Naive thymus-derived CD4-positive, alpha-beta T cell (primary cell): ENCODE results near the gene PLA2G4A. TPM values are rescaled to one million over a fixed set of nuclear protein-coding genes. Genes with fewer than 3 reads are reported as not detected.

Experiments
- ATAC-seq: fragments of 150-1000 bp; cut with Tn5 transposase; 2 replicates; pipeline ENCODE4 v1.10.0; 2021; ENCODE audit warnings: mild to moderate bottlenecking, moderate library complexity
- CTCF ChIA-PET: fragments of 350-600 bp; sonication (Branson Sonifier 250); formaldehyde crosslinking; loops from one replicate; lab custom pipeline; 2021; ENCODE audit warnings: antibody characterized with exemption; lab: Charles Lee
- POLR2A ChIA-PET: fragments of 350-600 bp; sonication (Branson Sonifier 250); formaldehyde crosslinking; loops from one replicate; lab custom pipeline; 2021; ENCODE audit warnings: antibody characterized with exemption, inconsistent platforms; lab: Charles Lee
- DNase-seq, 9 donors: peaks; one replicate each; pipeline versions ENCODE4 v3.0.0 to v3.0.0-alpha.2; 2020 to 2022; ENCODE audit warnings: mixed read lengths in 1 of 9
- H3K27ac ChIP-seq: one replicate; pipeline ENCODE4 v1.7.0; 2013; ENCODE audit warnings: mild to moderate bottlenecking, low read depth, low read length, moderate library complexity
- H3K27me3 ChIP-seq, 2 donors: one replicate each; pipeline ENCODE4 v1.7.0; 2013; ENCODE audit warnings: low read length in 2 of 2, mild to moderate bottlenecking in 2 of 2, moderate library complexity in 2 of 2; ENCODE audit not compliant: control insufficient read depth in 2 of 2, insufficient read depth in 2 of 2
- H3K36me3 ChIP-seq, 3 experiments: 1 replicate in 2 of 3; 2 replicates in 1 of 3; pipeline ENCODE4 v1.7.0; 2013; ENCODE audit warnings: low read length in 3 of 3, mild to moderate bottlenecking in 3 of 3, moderate library complexity in 1 of 3; ENCODE audit not compliant: insufficient read depth in 3 of 3, control insufficient read depth in 2 of 3
- H3K4me1 ChIP-seq, 2 donors: one replicate each; pipeline ENCODE4 v1.7.0; 2013; ENCODE audit warnings: low read length in 2 of 2, mild to moderate bottlenecking in 2 of 2, moderate library complexity in 1 of 2; ENCODE audit not compliant: control insufficient read depth in 2 of 2, insufficient read depth in 2 of 2
- H3K4me3 ChIP-seq: 2 replicates; pipeline ENCODE4 v1.7.0; 2013; ENCODE audit warnings: mild to moderate bottlenecking, low read length
- H3K9me3 ChIP-seq, 3 experiments: 1 replicate in 2 of 3; 2 replicates in 1 of 3; pipeline ENCODE4 v1.7.0; 2013; ENCODE audit warnings: low read length in 3 of 3; ENCODE audit not compliant: control insufficient read depth in 2 of 3
- H3K27ac Mint-ChIP-seq, 9 donors: one replicate each; pipeline ENCODE4 v1.8.0; 2020 to 2022; ENCODE audit warnings: mixed read lengths in 9 of 9, mild to moderate bottlenecking in 8 of 9, moderate library complexity in 5 of 9, inconsistent platforms in 2 of 9
- H3K27me3 Mint-ChIP-seq, 5 donors: one replicate each; pipeline ENCODE4 v1.8.0; 2021 to 2022; ENCODE audit warnings: mixed read lengths in 5 of 5, mild to moderate bottlenecking in 1 of 5
- H3K36me3 Mint-ChIP-seq, 5 donors: one replicate each; pipeline ENCODE4 v1.8.0; 2020 to 2022; ENCODE audit warnings: mixed read lengths in 5 of 5, mild to moderate bottlenecking in 3 of 5, inconsistent platforms in 1 of 5
- H3K4me1 Mint-ChIP-seq, 7 donors: one replicate each; pipeline ENCODE4 v1.8.0; 2020 to 2022; ENCODE audit warnings: mixed read lengths in 7 of 7, mild to moderate bottlenecking in 3 of 7, inconsistent platforms in 1 of 7
- H3K4me3 Mint-ChIP-seq, 10 donors: one replicate each; pipeline ENCODE4 v1.8.0; 2020 to 2022; ENCODE audit warnings: mild to moderate bottlenecking in 10 of 10, mixed read lengths in 10 of 10, moderate library complexity in 6 of 10, inconsistent platforms in 2 of 10
- H3K9me3 Mint-ChIP-seq, 11 donors: one replicate each; pipeline ENCODE4 v1.8.0; 2020 to 2022; ENCODE audit warnings: mixed read lengths in 11 of 11, mild to moderate bottlenecking in 4 of 11, inconsistent platforms in 1 of 11, moderate library complexity in 1 of 11
- intact Hi-C, 2 donors: fragments of 100-400 bp; cut with micrococcal nuclease; formaldehyde crosslinking; loops; one replicate each; pipeline ENCODE4 v1.15.1; 2023
- polyA plus RNA-seq, 2 donors: library from polyadenylated mRNA; unstranded; fragments of 300-500 nt; fragmentation: Illumina TruSeq; gene quantifications; one replicate each; pipeline ENCODE4 v1.2.3, GENCODE V29; 2021
- total RNA-seq, 6 experiments: library from RNA in 5 of 6; stranded (reverse) in 5 of 6; gene quantifications; 1 replicate in 5 of 6; 2 replicates in 1 of 6; pipeline ENCODE4 v1.2.3 and lab custom pipeline; 2021 to 2026

The PLA2G4A gene
- total and polyA plus RNA-seq, 7 experiments from 2014 or later, result 0.13 to 2.8 (median 0.24) TPM; not detected in 4

GRCh38 chr1:186993996-186994395 is 165.2 kb downstream of the PLA2G4A start:
- H3K27me3 ChIP-seq, result no peaks in the 10 kb centered on the region
- no peaks in the 10 kb centered on the region for H3K4me1 Mint-ChIP-seq
- H3K27me3 Mint-ChIP-seq, result peaks cover 0 to 15% (median 6%) of the 10 kb centered on the region in 5 donors
- no peaks in the 10 kb centered on the region for H3K9me3 Mint-ChIP-seq
- intact Hi-C loops, result no loop called here
- no peaks in the 10 kb centered on the region for H3K36me3 ChIP-seq
- no peak overlapping the region for H3K4me3 ChIP-seq
- H3K36me3 Mint-ChIP-seq, result no peaks in the 10 kb centered on the region
- no peaks in the 10 kb centered on the region for H3K9me3 ChIP-seq
- ChIA-PET CTCF (interaction anchor here (1.4 kb wide), 1 partner anchor 12 kb away, joined by 4 read pairs; no protein-coding TSS in a partner anchor), POLR2A (no interaction called here)
- ATAC-seq (no peak), DNase-seq (no peak)
- H3K4me3 Mint-ChIP-seq, result no peak overlapping the region
- H3K4me1 ChIP-seq, result no peaks in the 10 kb centered on the region
- no peak overlapping the region for H3K27ac ChIP-seq
- no peak overlapping the region for H3K27ac Mint-ChIP-seq

- Histone ChIP-seq H3K36me3 (no peaks in the 10 kb centered on the region), H3K27ac (no peak overlapping the region), H3K4me3 (no peak overlapping the region), H3K27me3 (no peaks in the 10 kb centered on the region), H3K4me1 (no peaks in the 10 kb centered on the region), H3K9me3 (no peaks in the 10 kb centered on the region)
- no peak for DNase-seq
- H3K9me3 Mint-ChIP-seq, result no peaks in the 10 kb centered on the region
- no peak for ATAC-seq
- H3K27me3 Mint-ChIP-seq, result peaks cover 0 to 15% (median 8%) of the 10 kb centered on the region in 5 donors
- no peak overlapping the region for H3K4me3 Mint-ChIP-seq
- H3K27ac Mint-ChIP-seq, result no peak overlapping the region
- intact Hi-C loops, result no loop called here
- H3K4me1 Mint-ChIP-seq, result no peaks in the 10 kb centered on the region
- ChIA-PET CTCF (no interaction called here), POLR2A (no interaction called here)
- no peaks in the 10 kb centered on the region for H3K36me3 Mint-ChIP-seq
Measured at GRCh38 chr1:186994897-186995296, 166.1 kb downstream of the PLA2G4A start.

- Histone ChIP-seq H3K4me1 (no peaks in the 10 kb centered on the region), H3K9me3 (no peaks in the 10 kb centered on the region), H3K27me3 (no peaks in the 10 kb centered on the region), H3K27ac (no peak overlapping the region), H3K4me3 (no peak overlapping the region), H3K36me3 (no peaks in the 10 kb centered on the region)
- peaks cover 0 to 17% (median 12%) of the 10 kb centered on the region in 5 donors for H3K27me3 Mint-ChIP-seq
- POLR2A ChIA-PET, result no interaction called here
- no peaks in the 10 kb centered on the region for H3K9me3 Mint-ChIP-seq
- H3K36me3 Mint-ChIP-seq, result no peaks in the 10 kb centered on the region
- H3K27ac Mint-ChIP-seq, result no peak overlapping the region
- intact Hi-C loops, result no loop called here
- DNase-seq (no peak), ATAC-seq (no peak)
- H3K4me3 Mint-ChIP-seq, result no peak overlapping the region
- CTCF ChIA-PET, result no interaction called here
- no peaks in the 10 kb centered on the region for H3K4me1 Mint-ChIP-seq
Measured at GRCh38 chr1:186996816-186997215, 168.1 kb downstream of the PLA2G4A start.

- Histone ChIP-seq H3K4me1 (no peaks in the 10 kb centered on the region), H3K27ac (no peak overlapping the region), H3K36me3 (no peaks in the 10 kb centered on the region), H3K4me3 (no peak overlapping the region), H3K27me3 (no peaks in the 10 kb centered on the region), H3K9me3 (no peaks in the 10 kb centered on the region)
- Mint-ChIP-seq H3K9me3 (no peaks in the 10 kb centered on the region), H3K27ac (no peak overlapping the region), H3K36me3 (no peaks in the 10 kb centered on the region), H3K27me3 (peaks cover 0 to 24% (median 12%) of the 10 kb centered on the region in 5 donors), H3K4me1 (no peaks in the 10 kb centered on the region), H3K4me3 (no peak overlapping the region)
- ATAC-seq, result no peak
- POLR2A ChIA-PET, result no interaction called here
- DNase-seq, result no peak
- intact Hi-C loops, result no loop called here
- CTCF ChIA-PET, result no interaction called here
Measured at GRCh38 chr1:186997877-186998276, 169.1 kb downstream of the PLA2G4A start.

GRCh38 chr1:186999506-186999905 is 170.8 kb downstream of the PLA2G4A start:
- ATAC-seq (no peak), DNase-seq (no peak)
- ChIA-PET POLR2A (no interaction called here), CTCF (no interaction called here)
- Mint-ChIP-seq H3K4me3 (no peak overlapping the region), H3K27me3 (peaks cover 0 to 20% (median 12%) of the 10 kb centered on the region in 5 donors), H3K4me1 (no peaks in the 10 kb centered on the region), H3K27ac (peak overlapping the region in 1 of 9 donors; percentile 47), H3K9me3 (no peaks in the 10 kb centered on the region), H3K36me3 (no peaks in the 10 kb centered on the region)
- Histone ChIP-seq H3K27ac (no peak overlapping the region), H3K36me3 (no peaks in the 10 kb centered on the region), H3K27me3 (no peaks in the 10 kb centered on the region), H3K9me3 (no peaks in the 10 kb centered on the region), H3K4me3 (no peak overlapping the region), H3K4me1 (no peaks in the 10 kb centered on the region)
- intact Hi-C loops, result no loop called here

GRCh38 chr1:187001198-187001889 is 172.6 kb downstream of the PLA2G4A start:
- intact Hi-C loops, result no loop called here
- DNase-seq, result no peak

GRCh38 chr1:187003353-187003752 is 174.6 kb downstream of the PLA2G4A start:
- Histone ChIP-seq H3K4me1 (no peaks in the 10 kb centered on the region), H3K27ac (no peak overlapping the region), H3K36me3 (no peaks in the 10 kb centered on the region), H3K27me3 (no peaks in the 10 kb centered on the region), H3K4me3 (no peak overlapping the region), H3K9me3 (no peaks in the 10 kb centered on the region)
- ATAC-seq (no peak), DNase-seq (no peak)
- CTCF ChIA-PET, result no interaction called here
- POLR2A ChIA-PET, result no interaction called here
- peaks cover 0 to 20% (median 12%) of the 10 kb centered on the region in 5 donors for H3K27me3 Mint-ChIP-seq
- intact Hi-C loops, result no loop called here
- H3K27ac Mint-ChIP-seq, result no peak overlapping the region
- H3K9me3 Mint-ChIP-seq, result peaks cover 0 to 10% (median 5%) of the 10 kb centered on the region in 11 donors
- no peaks in the 10 kb centered on the region for H3K4me1 Mint-ChIP-seq
- no peaks in the 10 kb centered on the region for H3K36me3 Mint-ChIP-seq
- no peak overlapping the region for H3K4me3 Mint-ChIP-seq

More at GRCh38 chr1:187001198-187001889, 172.6 kb downstream of the PLA2G4A start:
- Mint-ChIP-seq H3K4me1 (no peaks in the 10 kb centered on the region), H3K27me3 (peaks cover 0 to 20% (median 12%) of the 10 kb centered on the region in 5 donors), H3K4me3 (no peak overlapping the region), H3K9me3 (peaks cover 0 to 5% (median 1%) of the 10 kb centered on the region in 11 donors), H3K36me3 (no peaks in the 10 kb centered on the region), H3K27ac (no peak overlapping the region)
- Histone ChIP-seq H3K27me3 (no peaks in the 10 kb centered on the region), H3K4me3 (no peak overlapping the region), H3K36me3 (no peaks in the 10 kb centered on the region), H3K4me1 (no peaks in the 10 kb centered on the region), H3K27ac (no peak overlapping the region), H3K9me3 (no peaks in the 10 kb centered on the region)
- ATAC-seq, result no peak
- ChIA-PET POLR2A (no interaction called here), CTCF (no interaction called here)
